GM10266 (cell line): ENCODE measurements around the gene DNAI1.

Experiments
- DNase-seq: peaks from one replicate; pipeline ENCODE4 v3.0.0; 2012; ENCODE audit errors: extremely low spot score
- TF ChIP-seq, protein P1 (sequence below): IDR thresholded peaks from 2 replicates; pipeline ENCODE4 v1.5.1; 2012; ENCODE audit warnings: mild to moderate bottlenecking, low read depth; ENCODE audit not compliant: control insufficient read depth, insufficient read depth; ENCODE audit errors: missing control alignments

Gene DNAI1

GRCh38 chr9:34517185-34517584, 58.6 kb downstream of the DNAI1 start:
- no peak for DNase-seq
- TF ChIP-seq, protein P1, sequence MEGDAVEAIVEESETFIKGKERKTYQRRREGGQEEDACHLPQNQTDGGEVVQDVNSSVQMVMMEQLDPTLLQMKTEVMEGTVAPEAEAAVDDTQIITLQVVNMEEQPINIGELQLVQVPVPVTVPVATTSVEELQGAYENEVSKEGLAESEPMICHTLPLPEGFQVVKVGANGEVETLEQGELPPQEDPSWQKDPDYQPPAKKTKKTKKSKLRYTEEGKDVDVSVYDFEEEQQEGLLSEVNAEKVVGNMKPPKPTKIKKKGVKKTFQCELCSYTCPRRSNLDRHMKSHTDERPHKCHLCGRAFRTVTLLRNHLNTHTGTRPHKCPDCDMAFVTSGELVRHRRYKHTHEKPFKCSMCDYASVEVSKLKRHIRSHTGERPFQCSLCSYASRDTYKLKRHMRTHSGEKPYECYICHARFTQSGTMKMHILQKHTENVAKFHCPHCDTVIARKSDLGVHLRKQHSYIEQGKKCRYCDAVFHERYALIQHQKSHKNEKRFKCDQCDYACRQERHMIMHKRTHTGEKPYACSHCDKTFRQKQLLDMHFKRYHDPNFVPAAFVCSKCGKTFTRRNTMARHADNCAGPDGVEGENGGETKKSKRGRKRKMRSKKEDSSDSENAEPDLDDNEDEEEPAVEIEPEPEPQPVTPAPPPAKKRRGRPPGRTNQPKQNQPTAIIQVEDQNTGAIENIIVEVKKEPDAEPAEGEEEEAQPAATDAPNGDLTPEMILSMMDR, result no peak

- DNase-seq, result no peak
- TF ChIP-seq, protein P1, result no peak
These were observed 59.6 kb downstream of the DNAI1 start for GRCh38 chr9:34518110-34518616.

DNA sequence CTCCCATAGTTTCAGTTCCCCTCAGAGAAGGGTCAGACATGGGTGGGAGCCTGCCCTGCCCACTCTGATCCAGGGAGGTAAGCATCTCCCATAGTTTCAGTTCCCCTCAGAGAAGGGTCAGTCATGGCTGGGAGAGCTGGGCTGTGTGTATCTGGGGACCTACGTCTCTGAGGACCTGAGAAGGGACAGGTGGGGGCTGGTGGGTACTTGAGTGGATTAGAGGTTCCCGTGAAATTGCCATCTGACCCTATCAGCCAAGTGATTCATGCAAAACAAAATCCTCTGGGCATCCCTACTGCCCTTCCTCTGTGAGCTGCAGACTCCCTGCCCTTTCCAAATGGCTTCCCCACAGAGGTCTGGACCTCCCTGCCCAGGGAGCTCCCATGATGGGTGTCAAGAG, 60.3 kb downstream of the DNAI1 start:
- DNase-seq, result no peak
- TF ChIP-seq, protein P1, result no peak

GRCh38 chr9:34519321-34520020, 60.9 kb downstream of the DNAI1 start:
- no peak for DNase-seq
- TF ChIP-seq, protein P1, result no peak

DNA sequence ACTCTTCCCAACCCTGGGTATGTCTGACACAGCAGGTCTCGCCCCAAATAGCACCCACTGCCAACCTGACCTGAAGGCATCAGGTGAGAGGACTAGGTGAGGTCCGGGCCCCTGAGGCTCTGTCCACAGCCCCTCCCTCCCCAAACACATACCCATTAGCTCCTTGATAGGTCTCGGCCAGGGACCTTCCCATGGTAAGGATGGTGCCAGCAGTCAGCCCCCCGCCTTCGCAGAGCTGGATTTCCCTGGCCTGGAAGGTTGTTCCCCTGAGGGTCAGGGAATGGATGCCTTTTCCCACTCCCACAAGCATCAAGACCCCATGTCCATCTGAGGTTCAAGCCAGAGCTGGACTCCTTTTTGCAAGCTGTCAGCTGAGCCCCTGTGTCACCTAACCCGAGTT, 61.5 kb downstream of the DNAI1 start:
- no peak for DNase-seq
- TF ChIP-seq, protein P1, result no peak

- DNase-seq, result no peak
- TF ChIP-seq, protein P1, result no peak
These were observed 62.1 kb downstream of the DNAI1 start for GRCh38 chr9:34520505-34521385.
